Heart left ventricle (tissue), 16 donors: ENCODE data around the gene CPEB4. TPM values are rescaled to one million over a fixed set of nuclear protein-coding genes. Genes with fewer than 3 reads are reported as not detected.

Source experiments
- ATAC-seq, 4 donors: fragments of 200-7000 bp; cut with Tn5 transposase; one replicate each; pipeline ENCODE4 v1.9.1; 2020 to 2022; ENCODE audit warnings: moderate library complexity in 4 of 4, mild to moderate bottlenecking in 3 of 4, moderate number of reproducible peaks in 1 of 4
- DNase-seq, 5 donors: peaks; one replicate each; pipeline ENCODE4 v3.0.0-alpha.2; 2020
- H3K27ac ChIP-seq, 12 donors: fragments of 200-600 bp; sonication (generic) in 4 of 12; one replicate each; pipeline versions ENCODE4 v1.5.0 to v1.8.0; 2016 to 2022; ENCODE audit warnings: mild to moderate bottlenecking in 2 of 12
- H3K27me3 ChIP-seq, 9 donors: fragments of 200-600 bp; sonication (generic) in 2 of 9; one replicate each; pipeline versions ENCODE4 v1.5.1 to v1.8.0; 2016 to 2022; ENCODE audit warnings: mild to moderate bottlenecking in 3 of 9
- H3K36me3 ChIP-seq, 9 donors: fragments of 200-600 bp; sonication (generic) in 2 of 9; one replicate each; pipeline versions ENCODE4 v1.5.0 to v1.8.0; 2018 to 2022; ENCODE audit warnings: mild to moderate bottlenecking in 2 of 9
- H3K4me1 ChIP-seq, 12 donors: fragments of 200-600 bp; sonication (generic) in 4 of 12; one replicate each; pipeline versions ENCODE4 v1.5.0 to v1.8.0; 2016 to 2022; ENCODE audit warnings: mild to moderate bottlenecking in 3 of 12
- H3K4me3 ChIP-seq, 12 donors: fragments of 200-600 bp; sonication (generic) in 4 of 12; one replicate each; pipeline versions ENCODE4 v1.5.0 to v1.8.0; 2017 to 2022; ENCODE audit warnings: mild to moderate bottlenecking in 9 of 12, moderate library complexity in 4 of 12
- H3K9me3 ChIP-seq, 12 donors: fragments of 200-600 bp; sonication (generic) in 4 of 12; one replicate each; pipeline versions ENCODE4 v1.5.0 to v1.8.0; 2016 to 2022; ENCODE audit warnings: mild to moderate bottlenecking in 1 of 12
- POLR2A ChIP-seq, 2 donors: fragments of 450-650 bp; IDR thresholded peaks; one replicate each; pipeline ENCODE4 v1.6.1; 2017; ENCODE audit warnings: antibody characterized with exemption in 2 of 2, mild to moderate bottlenecking in 2 of 2, moderate library complexity in 2 of 2
- WGBS, 4 donors: extraction: QIAGEN DNeasy Blood & Tissue Kit in 2 of 4; methylation state at CpG; one replicate each; pipeline versions ENCODE4 v1.1.5 to v1.1.7; 2013 to 2018; 5-methylcytosine and 5-hydroxymethylcytosine counted together
- intact Hi-C, 10 donors: fragments of 100-400 bp; cut with DNase I; formaldehyde crosslinking; loops; one replicate each; pipeline versions ENCODE4 v1.11.1 to v1.14.2; 2022
- polyA plus RNA-seq, 2 donors: library from polyadenylated mRNA; stranded (reverse); fragments of 200-250 nt; gene quantifications; one replicate each; pipeline ENCODE4 v1.2.3, GENCODE V29; 2013
- total RNA-seq, 9 donors: library from RNA; depleted of rRNA in 2 of 9; stranded (reverse); fragments of >200 nt in 2 of 9; fragmentation: NEBNext Ultra II Directional in 3 of 9; extraction: Animal tissue kit (Norgen Biotek cat#: 25700) in 3 of 9; gene quantifications; one replicate each; pipeline versions ENCODE4 v1.1.0 to v1.2.4, GENCODE V29; 2016 to 2023
- TF ChIP-seq, protein P1 (sequence below), 12 donors: fragments of 200-600 bp; sonication (generic) in 4 of 12; IDR thresholded peaks; one replicate each; pipeline versions ENCODE4 v1.5.0 to v1.8.0; 2018 to 2022; ENCODE audit warnings: antibody characterized with exemption in 12 of 12, mild to moderate bottlenecking in 5 of 12
- donor health status: ischemic (EF 13 %, LVEDD 7.1; RV severe dilation, severe dysfunction).
- donor health status: healthy with polysubstance abuse.
- donor health status: DM: no; HTN: yes; CAD: no.
- donor health status: DM: no; HTN: no; CAD: no.
- donor health status: ischemic (EF 25% LVEDD 6.9; RV normal size, moderate dysfunction).
- donor health status: ischemic (EF 25% LVEDD 5.7; RV mildly dilated, moderate dysfunction).
- donor health status: healthy.
- donor health status: DM: yes; HTN: yes; CAD: no.
- donor health status: ischemic (EF 35%, LVEDD 5.7; RV mildly dilated, moderate dysfunction).
- donor health status: nonischemic (EF 11% LVEDD 7.7; RV severe dilation, severe dysfunction).
- donor health status: DM: yes; HTN: yes; CAD: no.
- donor health status: PGD.
- donor health status: ischemic (EF 29% LVEDD 5.4; RV normal size, mild dysfunction).
- donor health status: nonischemic (EF 23%, LVEDD 6.1; RV moderate dilation, normal function).

The CPEB4 gene
- total and polyA plus RNA-seq, 11 donors, result 28.7 to 217 (median 168) TPM

DNA sequence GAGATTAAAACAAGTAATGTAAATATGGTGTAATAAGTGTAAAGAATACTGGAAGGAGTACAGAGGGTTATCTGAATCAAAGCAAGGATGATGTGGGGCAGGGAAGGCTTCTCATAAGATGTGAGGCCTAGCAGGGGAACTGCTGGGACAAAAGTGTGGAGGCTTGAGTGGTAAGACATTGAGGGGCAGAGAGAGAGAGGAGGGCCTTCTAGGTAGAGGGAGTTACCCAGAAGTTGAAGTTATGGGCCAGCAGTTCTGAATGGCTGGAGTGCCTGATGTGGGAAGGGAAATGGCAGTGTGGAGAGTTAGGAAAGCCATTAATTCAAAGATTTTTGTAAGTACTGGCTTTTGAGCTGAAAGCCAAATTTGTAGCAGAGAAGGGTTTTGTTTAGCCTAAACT is 36.8 kb downstream of the CPEB4 start:
- peaks cover 0 to 15% (median 0%) of the 10 kb centered on the region in 9 donors for H3K36me3 ChIP-seq
- no peaks in the 10 kb centered on the region for H3K9me3 ChIP-seq
- no peak for ATAC-seq
- TF ChIP-seq, protein P1, sequence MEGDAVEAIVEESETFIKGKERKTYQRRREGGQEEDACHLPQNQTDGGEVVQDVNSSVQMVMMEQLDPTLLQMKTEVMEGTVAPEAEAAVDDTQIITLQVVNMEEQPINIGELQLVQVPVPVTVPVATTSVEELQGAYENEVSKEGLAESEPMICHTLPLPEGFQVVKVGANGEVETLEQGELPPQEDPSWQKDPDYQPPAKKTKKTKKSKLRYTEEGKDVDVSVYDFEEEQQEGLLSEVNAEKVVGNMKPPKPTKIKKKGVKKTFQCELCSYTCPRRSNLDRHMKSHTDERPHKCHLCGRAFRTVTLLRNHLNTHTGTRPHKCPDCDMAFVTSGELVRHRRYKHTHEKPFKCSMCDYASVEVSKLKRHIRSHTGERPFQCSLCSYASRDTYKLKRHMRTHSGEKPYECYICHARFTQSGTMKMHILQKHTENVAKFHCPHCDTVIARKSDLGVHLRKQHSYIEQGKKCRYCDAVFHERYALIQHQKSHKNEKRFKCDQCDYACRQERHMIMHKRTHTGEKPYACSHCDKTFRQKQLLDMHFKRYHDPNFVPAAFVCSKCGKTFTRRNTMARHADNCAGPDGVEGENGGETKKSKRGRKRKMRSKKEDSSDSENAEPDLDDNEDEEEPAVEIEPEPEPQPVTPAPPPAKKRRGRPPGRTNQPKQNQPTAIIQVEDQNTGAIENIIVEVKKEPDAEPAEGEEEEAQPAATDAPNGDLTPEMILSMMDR (IDR thresholded peaks at IDR 0.05), result no peak
- no peak for TF ChIP-seq POLR2A (IDR thresholded peaks at IDR 0.05)
- no peaks in the 10 kb centered on the region for H3K27me3 ChIP-seq
- H3K4me1 ChIP-seq, result peaks cover 15 to 97% (median 73%) of the 10 kb centered on the region in 12 donors
- no peak for DNase-seq
- H3K4me3 ChIP-seq, result peak overlapping the region in 2 of 12 donors; percentile 3 to 10
- peak overlapping the region in 11 of 12 donors; percentile 77 to 89 (median 86) for H3K27ac ChIP-seq
- intact Hi-C loops, result loop anchor here in 5 of 10 donors (5.0 kb wide), 2 partner anchors 33 to 38 kb away; partner anchors contain the start of gene CPEB4 (in 4 of the 5)

DNA sequence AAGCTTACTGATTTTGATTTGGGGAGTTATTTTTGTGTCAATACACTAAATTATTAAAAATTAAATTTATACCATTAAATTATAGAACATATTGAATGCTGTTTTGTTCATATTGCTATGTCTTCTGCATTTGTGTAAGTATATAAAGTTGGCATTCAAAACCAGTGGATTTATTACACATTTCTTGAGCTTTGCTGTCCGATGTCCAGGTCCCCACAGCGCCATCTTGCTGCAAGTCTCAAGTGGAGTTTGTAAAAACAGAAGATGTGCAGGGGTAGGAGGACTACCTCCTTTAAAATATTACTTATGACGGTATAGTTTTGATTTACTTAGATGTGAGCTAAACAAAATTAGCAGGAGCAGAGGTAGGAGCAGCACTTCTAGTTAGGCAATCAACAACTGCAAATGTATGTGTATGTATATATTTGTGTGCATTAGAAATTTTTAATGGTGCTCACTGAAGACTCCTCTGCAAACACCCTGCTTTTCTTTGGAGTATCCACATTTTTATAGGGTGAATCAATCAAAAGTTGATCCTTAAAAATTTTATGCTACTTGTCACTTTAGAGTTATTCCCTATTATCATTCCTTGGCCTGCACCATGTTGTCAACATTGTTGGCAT is 37.4 kb downstream of the CPEB4 start:
- peak in 4 of 5 donors; percentile 42 to 62 (median 52) for DNase-seq
- peak in 1 of 4 donors; percentile 14 for ATAC-seq
- Histone ChIP-seq H3K27ac (peak overlapping the region; percentile 58 to 89 (median 86)), H3K4me1 (peaks cover 15 to 97% (median 67%) of the 10 kb centered on the region in 12 donors), H3K9me3 (no peaks in the 10 kb centered on the region), H3K27me3 (no peaks in the 10 kb centered on the region), H3K36me3 (peaks cover 0 to 15% (median 0%) of the 10 kb centered on the region in 9 donors), H3K4me3 (peak overlapping the region in 2 of 12 donors; percentile 3 to 10)
- 28 to 42% (median 38%) methylated on average over 3 of the region's 3 CpGs for WGBS, 4 donors
- TF ChIP-seq, protein P1 (IDR thresholded peaks at IDR 0.05), result peak; percentile 21 to 70 (median 46)
- no peak for TF ChIP-seq POLR2A (IDR thresholded peaks at IDR 0.05)
- intact Hi-C loops, result loop anchor here in 2 of 10 donors (5.0 kb wide), 2 partner anchors 33 to 38 kb away; partner anchors contain the start of gene CPEB4 (in 1 of the 2)

DNA sequence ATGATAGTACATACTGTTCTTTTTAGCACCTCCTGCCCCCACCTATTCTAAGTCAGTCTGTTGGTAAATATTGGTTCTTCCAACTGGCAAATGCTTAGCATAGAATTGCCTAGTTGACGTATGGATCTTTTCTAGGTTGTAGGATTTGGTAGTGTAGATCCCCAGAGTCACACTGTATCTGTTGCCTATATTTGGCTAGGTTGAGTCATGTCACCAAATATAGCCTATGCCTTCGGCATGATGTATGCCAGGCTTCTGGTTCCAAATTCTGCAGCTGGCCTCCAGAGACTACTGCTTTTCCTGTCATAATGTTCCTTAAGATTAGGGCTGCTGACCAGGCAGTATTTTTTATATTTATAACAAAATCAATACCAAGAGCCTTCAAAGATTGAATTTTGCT is 38.2 kb downstream of the CPEB4 start:
- no peaks in the 10 kb centered on the region for H3K27me3 ChIP-seq
- TF ChIP-seq, protein P1 (IDR thresholded peaks at IDR 0.05), result no peak
- TF ChIP-seq POLR2A (IDR thresholded peaks at IDR 0.05), result no peak
- H3K36me3 ChIP-seq, result peaks cover 0 to 15% (median 0%) of the 10 kb centered on the region in 9 donors
- 15 to 25% (median 17%) methylated on average over 2 of the region's 2 CpGs for WGBS, 4 donors
- H3K4me3 ChIP-seq, result no peak overlapping the region
- H3K9me3 ChIP-seq, result no peaks in the 10 kb centered on the region
- intact Hi-C loops, result loop anchor here in 2 of 10 donors (5.0 kb wide), 2 partner anchors 34 to 39 kb away; partner anchors contain the start of gene CPEB4 (in 1 of the 2)
- peak; percentile 78 to 89 (median 88) for ATAC-seq
- DNase-seq, result peak in 2 of 5 donors; percentile 52 to 59
- H3K27ac ChIP-seq, result peak overlapping the region; percentile 36 to 89 (median 86)
- peaks cover 15 to 93% (median 65%) of the 10 kb centered on the region in 12 donors for H3K4me1 ChIP-seq

DNA sequence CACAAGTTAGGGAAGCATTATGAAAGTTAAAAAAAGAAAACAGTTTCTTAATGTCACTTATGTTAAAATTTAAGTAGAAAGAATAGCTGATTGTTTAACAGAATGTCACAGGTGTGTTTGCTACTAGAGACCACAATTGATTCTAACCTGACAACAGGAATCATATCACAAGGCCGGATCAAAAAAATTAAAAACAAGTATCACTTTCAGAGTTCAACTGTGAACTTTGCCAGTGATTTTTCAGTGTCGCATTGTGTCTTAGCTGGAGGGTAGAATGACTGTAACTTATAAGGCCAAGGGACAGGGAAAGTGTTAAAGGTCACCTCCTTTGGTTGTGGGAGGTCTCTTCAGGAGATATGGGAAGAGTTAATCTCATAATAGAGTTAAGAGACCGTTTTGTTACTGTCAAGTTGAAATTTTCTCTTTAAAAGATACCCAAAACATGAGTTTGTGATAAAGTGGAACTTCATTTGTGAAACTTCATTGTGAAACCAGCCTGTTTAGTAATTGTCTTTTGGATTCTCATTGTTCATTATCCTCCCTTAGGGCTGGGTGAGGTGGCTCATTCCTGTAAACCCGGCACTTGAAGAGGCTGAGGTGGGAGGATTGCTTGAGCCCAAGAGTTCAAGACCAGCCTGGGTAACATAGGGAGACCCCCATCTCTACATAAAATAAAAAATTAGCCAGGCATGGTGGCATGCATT is 40.9 kb downstream of the CPEB4 start:
- Histone ChIP-seq H3K4me1 (peaks cover 7 to 82% (median 56%) of the 10 kb centered on the region in 12 donors), H3K27me3 (no peaks in the 10 kb centered on the region), H3K27ac (peak overlapping the region in 6 of 12 donors; percentile 1 to 43 (median 30)), H3K9me3 (no peaks in the 10 kb centered on the region), H3K4me3 (no peak overlapping the region), H3K36me3 (peaks cover 0 to 19% (median 8%) of the 10 kb centered on the region in 9 donors)
- TF ChIP-seq POLR2A (IDR thresholded peaks at IDR 0.05), result no peak
- TF ChIP-seq, protein P1 (IDR thresholded peaks at IDR 0.05), result no peak
- ATAC-seq, result no peak
- intact Hi-C loops, result loop anchor here in 2 of 10 donors (5.0 kb wide), 2 partner anchors 37 to 42 kb away; partner anchors contain the start of gene CPEB4 (in 1 of the 2)
- no peak for DNase-seq
- 62 to 70% (median 64%) methylated on average over 4 of the region's 4 CpGs for WGBS, 4 donors
